Heart left ventricle (tissue), 13 donors: ENCODE results near the gene CAMKMT.

Experiments used
- POLR2A ChIP-seq, 2 donors: fragments of 450-650 bp; IDR thresholded peaks; one replicate each; pipeline ENCODE4 v1.6.1; 2017; ENCODE audit warnings: antibody characterized with exemption in 2 of 2, mild to moderate bottlenecking in 2 of 2, moderate library complexity in 2 of 2
- TF ChIP-seq, protein P1 (sequence below), 12 donors: fragments of 200-600 bp; sonication (generic) in 4 of 12; IDR thresholded peaks; one replicate each; pipeline versions ENCODE4 v1.5.0 to v1.8.0; 2018 to 2022; ENCODE audit warnings: antibody characterized with exemption in 12 of 12, mild to moderate bottlenecking in 5 of 12
- donor health status: ischemic (EF 13 %, LVEDD 7.1; RV severe dilation, severe dysfunction).
- donor health status: DM: no; HTN: yes; CAD: no.
- donor health status: DM: no; HTN: no; CAD: no.
- donor health status: ischemic (EF 25% LVEDD 6.9; RV normal size, moderate dysfunction).
- donor health status: ischemic (EF 25% LVEDD 5.7; RV mildly dilated, moderate dysfunction).
- donor health status: ischemic (EF 35%, LVEDD 5.7; RV mildly dilated, moderate dysfunction).
- donor health status: nonischemic (EF 11% LVEDD 7.7; RV severe dilation, severe dysfunction).
- donor health status: DM: yes; HTN: yes; CAD: no.
- donor health status: PGD.
- donor health status: ischemic (EF 29% LVEDD 5.4; RV normal size, mild dysfunction).
- donor health status: nonischemic (EF 23%, LVEDD 6.1; RV moderate dilation, normal function).

- TF ChIP-seq, protein P1, sequence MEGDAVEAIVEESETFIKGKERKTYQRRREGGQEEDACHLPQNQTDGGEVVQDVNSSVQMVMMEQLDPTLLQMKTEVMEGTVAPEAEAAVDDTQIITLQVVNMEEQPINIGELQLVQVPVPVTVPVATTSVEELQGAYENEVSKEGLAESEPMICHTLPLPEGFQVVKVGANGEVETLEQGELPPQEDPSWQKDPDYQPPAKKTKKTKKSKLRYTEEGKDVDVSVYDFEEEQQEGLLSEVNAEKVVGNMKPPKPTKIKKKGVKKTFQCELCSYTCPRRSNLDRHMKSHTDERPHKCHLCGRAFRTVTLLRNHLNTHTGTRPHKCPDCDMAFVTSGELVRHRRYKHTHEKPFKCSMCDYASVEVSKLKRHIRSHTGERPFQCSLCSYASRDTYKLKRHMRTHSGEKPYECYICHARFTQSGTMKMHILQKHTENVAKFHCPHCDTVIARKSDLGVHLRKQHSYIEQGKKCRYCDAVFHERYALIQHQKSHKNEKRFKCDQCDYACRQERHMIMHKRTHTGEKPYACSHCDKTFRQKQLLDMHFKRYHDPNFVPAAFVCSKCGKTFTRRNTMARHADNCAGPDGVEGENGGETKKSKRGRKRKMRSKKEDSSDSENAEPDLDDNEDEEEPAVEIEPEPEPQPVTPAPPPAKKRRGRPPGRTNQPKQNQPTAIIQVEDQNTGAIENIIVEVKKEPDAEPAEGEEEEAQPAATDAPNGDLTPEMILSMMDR (IDR thresholded peaks at IDR 0.05) = no peak
- no peak for TF ChIP-seq POLR2A (IDR thresholded peaks at IDR 0.05)
These were observed 277.7 kb downstream of the CAMKMT start for GRCh38 chr2:44639399-44639798.
